Measurements from ENCODE around the gene MRPL34. TPM values are rescaled to one million over a fixed set of nuclear protein-coding genes. Genes with fewer than 3 reads are reported as not detected.

MRPL34 gene
- total RNA-seq, 1 donor from 2014 or later, result 125 TPM

- H3K4me3 ChIP-seq (ENCODE audit: low read depth, low read length), result no peak overlapping the region
- no peaks in the 10 kb centered on the region for H3K36me3 ChIP-seq (ENCODE audit: control insufficient read depth, insufficient read depth, low read length)
- no peak for TF ChIP-seq CTCF (IDR thresholded peaks at IDR 0.05; ENCODE audit: insufficient read depth, low read length, poor library complexity, severe bottlenecking)
- H3K27me3 ChIP-seq (ENCODE audit: control insufficient read depth, insufficient read depth, low read length), result no peaks in the 10 kb centered on the region
- DNase-seq (ENCODE audit: low read depth), result no peak
These were observed 33.5 kb downstream of the MRPL34 start for GRCh38 chr19:17339088-17339741.

GRCh38 chr19:17340302-17340870, 34.7 kb downstream of the MRPL34 start:
- H3K27me3 ChIP-seq (ENCODE audit: control insufficient read depth, insufficient read depth, low read length), result no peaks in the 10 kb centered on the region
- no peak for DNase-seq (ENCODE audit: low read depth)
- TF ChIP-seq CTCF (IDR thresholded peaks at IDR 0.05; ENCODE audit: insufficient read depth, low read length, poor library complexity, severe bottlenecking), result no peak
- no peak overlapping the region for H3K4me3 ChIP-seq (ENCODE audit: low read depth, low read length)
- no peaks in the 10 kb centered on the region for H3K36me3 ChIP-seq (ENCODE audit: control insufficient read depth, insufficient read depth, low read length)

- Histone ChIP-seq H3K4me3 (ENCODE audit: low read depth, low read length) (no peak overlapping the region), H3K36me3 (ENCODE audit: control insufficient read depth, insufficient read depth, low read length) (no peaks in the 10 kb centered on the region), H3K27me3 (ENCODE audit: control insufficient read depth, insufficient read depth, low read length) (no peaks in the 10 kb centered on the region)
- TF ChIP-seq CTCF (IDR thresholded peaks at IDR 0.05; ENCODE audit: insufficient read depth, low read length, poor library complexity, severe bottlenecking), result no peak
- DNase-seq (ENCODE audit: low read depth), result no peak
These were observed 35.2 kb downstream of the MRPL34 start for GRCh38 chr19:17340871-17341357.

GRCh38 chr19:17341386-17341785, 35.7 kb downstream of the MRPL34 start:
- H3K4me3 ChIP-seq (ENCODE audit: low read depth, low read length), result no peak overlapping the region
- TF ChIP-seq CTCF (IDR thresholded peaks at IDR 0.05; ENCODE audit: insufficient read depth, low read length, poor library complexity, severe bottlenecking), result no peak
- no peaks in the 10 kb centered on the region for H3K27me3 ChIP-seq (ENCODE audit: control insufficient read depth, insufficient read depth, low read length)
- DNase-seq (ENCODE audit: low read depth), result no peak
- no peaks in the 10 kb centered on the region for H3K36me3 ChIP-seq (ENCODE audit: control insufficient read depth, insufficient read depth, low read length)

- Histone ChIP-seq H3K4me3 (ENCODE audit: low read depth, low read length) (no peak overlapping the region), H3K27me3 (ENCODE audit: control insufficient read depth, insufficient read depth, low read length) (no peaks in the 10 kb centered on the region), H3K36me3 (ENCODE audit: control insufficient read depth, insufficient read depth, low read length) (no peaks in the 10 kb centered on the region)
- DNase-seq (ENCODE audit: low read depth), result no peak
- no peak for TF ChIP-seq CTCF (IDR thresholded peaks at IDR 0.05; ENCODE audit: insufficient read depth, low read length, poor library complexity, severe bottlenecking)
These were observed 36.2 kb downstream of the MRPL34 start for GRCh38 chr19:17341845-17342244.
